ENCODE results near the gene GCSAML.

The GCSAML gene

GRCh38 chr1:247529771-247530355 lies 19.1 kb upstream of the GCSAML start:
- no peak for TF ChIP-seq CTCF (IDR thresholded peaks at IDR 0.05; ENCODE audit: insufficient read depth, low read depth, low read length, missing control alignments)
- H3K4me3 ChIP-seq (ENCODE audit: low read length), result no peak overlapping the region
- DNase-seq (ENCODE audit: low read depth), result no peak

- no peak for TF ChIP-seq CTCF (IDR thresholded peaks at IDR 0.05; ENCODE audit: insufficient read depth, low read depth, low read length, missing control alignments)
- no peak for DNase-seq (ENCODE audit: low read depth)
- H3K4me3 ChIP-seq (ENCODE audit: low read length), result no peak overlapping the region
Observed at GRCh38 chr1:247530785-247531184, 18.1 kb upstream of the GCSAML start.

GRCh38 chr1:247531937-247532336 lies 17.0 kb upstream of the GCSAML start:
- no peak for TF ChIP-seq CTCF (IDR thresholded peaks at IDR 0.05; ENCODE audit: insufficient read depth, low read depth, low read length, missing control alignments)
- no peak overlapping the region for H3K4me3 ChIP-seq (ENCODE audit: low read length)
- no peak for DNase-seq (ENCODE audit: low read depth)

- no peak for DNase-seq (ENCODE audit: low read depth)
- no peak overlapping the region for H3K4me3 ChIP-seq (ENCODE audit: low read length)
- no peak for TF ChIP-seq CTCF (IDR thresholded peaks at IDR 0.05; ENCODE audit: insufficient read depth, low read depth, low read length, missing control alignments)
Observed at GRCh38 chr1:247535402-247535801, 13.5 kb upstream of the GCSAML start.

- TF ChIP-seq CTCF (IDR thresholded peaks at IDR 0.05; ENCODE audit: insufficient read depth, low read depth, low read length, missing control alignments), result no peak
- DNase-seq (ENCODE audit: low read depth), result no peak
- no peak within 1 kb of the TSS for H3K4me3 ChIP-seq (ENCODE audit: low read length)
Observed at GRCh38 chr1:247536340-247536739, 12.6 kb upstream of the GCSAML start, which contains the start of gene OR2C3. Gene OR2C3 (minus strand): TSS chr1:247536440. CDS start chr1:247532511, 3,929 bp downstream.

GRCh38 chr1:247538561-247538960 lies 10.4 kb upstream of the GCSAML start:
- no peak overlapping the region for H3K4me3 ChIP-seq (ENCODE audit: low read length)
- no peak for TF ChIP-seq CTCF (IDR thresholded peaks at IDR 0.05; ENCODE audit: insufficient read depth, low read depth, low read length, missing control alignments)
- no peak for DNase-seq (ENCODE audit: low read depth)

GRCh38 chr1:247539215-247539614 lies 9.7 kb upstream of the GCSAML start:
- DNase-seq (ENCODE audit: low read depth), result no peak
- TF ChIP-seq CTCF (IDR thresholded peaks at IDR 0.05; ENCODE audit: insufficient read depth, low read depth, low read length, missing control alignments), result no peak

More at GRCh38 chr1:247539215-247539614, 9.7 kb upstream of the GCSAML start:
- no peak overlapping the region for H3K4me3 ChIP-seq (ENCODE audit: low read length)

Measured in epithelial cell of esophagus (primary cell).